NCI-H1417 treated with DMSO at 0.1 percent for 48 hours (cell line): ENCODE results near the gene MLST8.
"Not testable (repeated sequence)": the region's sequence is repeated elsewhere in the genome, so short reads cannot be mapped to it uniquely, and the experiment has no call there.

ENCODE experiments used
- DNase-seq: peaks from one replicate; lab custom pipeline; 2025; lab: John Stamatoyannopoulos, UW

The MLST8 gene

GRCh38 chr16:2190659-2191445 is 14.4 kb upstream of the MLST8 start:
- DNase-seq = no peak

DNA sequence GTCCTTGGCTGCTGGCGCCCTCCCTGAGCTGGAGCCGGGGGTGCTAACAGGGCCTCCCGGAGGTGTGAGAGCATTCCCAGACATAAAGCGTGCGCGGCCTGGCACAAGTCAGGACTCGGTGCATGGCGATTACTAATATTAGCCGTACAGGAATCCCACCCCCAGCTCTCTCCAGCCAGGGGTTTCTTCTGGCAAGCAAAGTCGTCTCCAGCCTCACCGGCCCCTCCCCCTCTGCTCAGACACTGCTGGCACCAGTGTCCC is 13.9 kb upstream of the MLST8 start:
- DNase-seq = no peak

DNA sequence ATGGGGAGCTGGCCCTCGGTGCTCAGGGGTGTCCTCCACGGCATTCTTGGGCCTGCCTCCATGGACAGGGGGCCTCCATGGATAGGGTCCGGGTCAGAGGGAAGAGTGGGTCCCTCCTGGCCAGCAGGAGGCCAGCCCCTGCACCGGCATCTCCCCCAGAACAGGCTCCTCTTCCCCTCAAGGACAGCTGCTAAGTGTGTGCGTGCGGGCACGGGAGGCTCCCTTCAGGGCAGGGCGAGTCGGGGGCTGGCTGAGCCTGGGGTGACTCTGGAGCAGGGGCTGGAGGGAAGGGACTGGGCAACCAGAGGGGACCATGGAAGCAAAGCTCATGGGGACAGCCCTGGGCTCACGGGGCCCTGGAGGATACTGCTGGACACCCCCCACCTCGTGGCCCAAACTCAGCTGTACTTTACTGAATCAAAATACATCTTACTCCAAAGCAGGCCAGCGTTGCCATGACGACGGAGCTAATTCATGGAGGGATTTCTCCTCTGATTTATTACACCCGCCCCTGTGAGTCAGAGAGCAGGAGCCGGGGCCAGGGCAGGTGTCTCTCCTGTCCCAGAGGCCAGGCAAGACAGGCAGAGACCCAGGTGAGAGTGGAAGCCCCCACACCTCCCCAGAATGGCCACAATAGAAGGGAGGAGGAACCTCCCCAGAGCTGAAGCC is 11.0 kb upstream of the MLST8 start:
- no peak for DNase-seq

GRCh38 chr16:2194852-2195321 is 10.4 kb upstream of the MLST8 start:
- DNase-seq = peak; percentile 2

GRCh38 chr16:2195322-2196161 is 9.7 kb upstream of the MLST8 start:
- no peak for DNase-seq

- DNase-seq = no peak
Measured at GRCh38 chr16:2196162-2196980, 8.9 kb upstream of the MLST8 start, which contains the start of gene CASKIN1. CASKIN1 (minus strand) TSS chr16:2196605; CDS start chr16:2196432, 173 bp downstream.

GRCh38 chr16:2196981-2197511 is 8.2 kb upstream of the MLST8 start:
- no peak for DNase-seq

- no peak for DNase-seq
Measured at GRCh38 chr16:2197765-2198164, 7.5 kb upstream of the MLST8 start.

DNA sequence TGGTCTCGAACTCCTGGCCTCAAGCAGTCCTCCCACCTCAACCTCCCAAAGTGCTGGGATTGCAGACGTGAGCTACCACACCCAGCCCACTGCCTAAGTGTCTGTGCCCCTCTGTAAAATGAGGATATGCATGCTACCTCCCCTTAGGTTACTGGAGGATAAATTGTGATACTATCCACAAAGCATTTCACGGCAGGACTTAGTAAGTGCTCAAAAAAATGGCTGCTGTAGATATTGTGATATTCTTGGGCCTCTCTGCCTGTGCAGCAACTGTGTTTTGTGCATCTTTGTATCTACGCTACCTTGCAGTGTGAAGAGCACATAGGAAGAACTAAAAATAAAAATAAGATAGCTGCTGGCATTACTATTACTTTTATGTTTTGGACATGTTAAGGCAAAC is 7.0 kb upstream of the MLST8 start:
- no peak for DNase-seq

DNA sequence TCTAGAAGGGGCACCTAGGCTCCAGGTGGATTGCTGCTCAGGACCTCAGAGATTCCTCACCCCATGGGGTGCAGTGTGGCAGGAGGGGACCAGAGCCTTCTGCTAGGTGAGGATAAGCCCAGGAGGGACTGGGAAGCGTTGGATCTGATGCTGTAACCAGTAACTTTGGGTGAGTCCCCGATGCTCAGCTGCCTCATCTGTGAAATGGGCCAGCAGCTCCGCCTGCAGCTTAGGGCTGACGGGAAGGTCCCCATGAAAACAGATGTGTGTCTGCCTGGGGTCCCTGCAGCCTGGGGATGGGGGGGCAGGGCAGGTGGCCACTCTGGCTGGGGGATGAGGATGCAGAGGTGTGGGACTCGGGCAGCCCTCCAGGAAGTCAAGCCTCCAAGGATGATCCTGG is 6.2 kb upstream of the MLST8 start:
- DNase-seq = no peak

- DNase-seq = no peak
Measured at GRCh38 chr16:2199621-2200139, 5.6 kb upstream of the MLST8 start.

DNA sequence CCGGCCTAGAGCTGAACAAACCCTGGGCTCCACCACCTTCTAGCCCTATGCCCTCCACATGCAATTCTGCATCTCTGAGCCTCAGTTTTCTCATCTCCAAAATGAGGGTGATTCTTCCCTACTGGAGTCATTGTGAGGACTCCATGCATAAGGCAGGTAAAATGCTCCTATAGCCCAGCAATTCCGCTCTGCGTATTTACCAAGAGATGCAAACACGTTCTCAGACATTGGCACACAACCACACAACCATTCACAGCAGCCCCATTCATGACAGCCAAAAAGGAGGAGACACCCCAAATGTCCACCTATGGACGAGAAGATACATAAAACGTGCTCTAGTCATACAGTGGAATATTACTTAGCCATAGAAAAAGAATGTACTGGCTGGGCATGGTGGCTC is 4.9 kb upstream of the MLST8 start:
- DNase-seq = no peak

DNA sequence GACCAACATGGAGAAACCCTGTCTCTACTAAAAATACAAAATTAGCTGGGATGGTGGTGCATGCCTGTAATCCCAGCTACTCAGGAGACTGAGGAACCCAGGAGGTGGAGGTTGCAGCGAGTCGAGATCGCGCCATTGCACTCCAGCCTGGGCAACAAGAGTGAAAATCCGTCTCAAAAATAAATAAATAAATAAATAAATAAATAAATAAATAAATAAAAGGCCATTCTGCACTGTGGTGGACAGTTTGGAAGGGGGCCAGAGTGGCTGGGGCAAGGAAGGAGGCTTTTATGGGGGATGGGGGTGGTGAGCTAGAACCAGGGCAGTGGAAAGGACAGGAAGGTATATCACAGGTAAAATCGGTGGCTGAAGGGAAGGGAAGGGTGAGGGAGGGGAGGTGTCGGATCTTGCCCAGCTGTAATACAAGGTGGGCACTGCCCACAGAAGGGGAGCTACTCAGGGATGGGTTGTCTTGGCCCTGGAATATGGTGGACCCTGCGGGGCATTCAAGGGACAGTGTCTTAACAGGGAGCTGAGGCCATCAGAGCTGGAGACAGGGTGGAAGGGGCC is 2.0 kb upstream of the MLST8 start:
- DNase-seq = not testable (repeated sequence)

DNA sequence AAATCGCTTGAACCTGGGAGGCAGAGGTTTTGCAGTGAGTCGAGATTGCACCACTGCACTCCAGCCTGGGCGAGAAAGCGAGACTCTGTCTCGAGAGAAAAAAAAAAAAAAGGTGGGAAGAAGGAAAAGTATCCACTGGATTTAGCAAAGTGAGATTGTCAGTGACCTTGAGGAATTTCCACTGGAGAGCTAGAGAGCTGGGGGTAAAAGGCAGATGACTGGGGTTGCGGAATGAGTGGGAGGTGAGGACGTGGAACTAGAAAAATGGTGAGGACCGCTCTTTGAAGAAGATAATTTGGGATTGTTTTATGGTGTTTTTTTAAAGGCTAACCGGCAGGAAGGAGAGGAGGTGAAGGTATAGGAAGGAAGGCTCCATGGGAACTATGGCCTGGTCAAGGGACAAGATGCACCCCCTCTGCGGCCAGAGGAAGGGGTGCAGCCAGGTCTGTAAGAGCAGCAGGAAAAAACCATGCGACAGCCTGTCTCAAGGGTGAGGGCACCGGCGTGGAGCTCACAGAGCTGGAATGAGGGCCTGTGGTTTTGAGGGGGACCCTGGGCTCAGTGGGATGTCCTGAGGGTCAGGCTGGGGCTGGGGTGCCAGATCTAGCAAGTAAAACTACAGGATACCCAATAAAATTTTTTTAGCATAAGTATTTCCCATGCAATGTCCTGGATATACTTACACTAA is 694 bp upstream of the MLST8 start:
- DNase-seq = no peak

DNA sequence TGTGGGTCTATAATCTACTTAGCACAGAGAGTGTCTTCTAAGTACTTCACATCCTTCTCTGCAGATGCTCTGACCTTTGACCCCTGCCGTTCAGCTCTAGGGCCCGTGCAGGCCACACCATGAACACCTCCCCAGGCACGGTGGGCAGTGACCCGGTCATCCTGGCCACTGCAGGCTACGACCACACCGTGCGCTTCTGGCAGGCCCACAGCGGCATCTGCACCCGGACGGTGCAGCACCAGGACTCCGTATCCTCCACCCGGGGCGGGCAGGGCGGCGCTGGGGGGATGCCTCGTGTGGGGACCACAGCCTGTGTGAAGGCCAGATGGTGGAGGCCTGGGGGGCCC is 686 bp downstream of the MLST8 start:
- no peak for DNase-seq

GRCh38 chr16:2206420-2206779 is 1.1 kb downstream of the MLST8 start:
- DNase-seq = no peak

- DNase-seq = no peak
Measured at GRCh38 chr16:2206780-2207433, 1.7 kb downstream of the MLST8 start.

DNA sequence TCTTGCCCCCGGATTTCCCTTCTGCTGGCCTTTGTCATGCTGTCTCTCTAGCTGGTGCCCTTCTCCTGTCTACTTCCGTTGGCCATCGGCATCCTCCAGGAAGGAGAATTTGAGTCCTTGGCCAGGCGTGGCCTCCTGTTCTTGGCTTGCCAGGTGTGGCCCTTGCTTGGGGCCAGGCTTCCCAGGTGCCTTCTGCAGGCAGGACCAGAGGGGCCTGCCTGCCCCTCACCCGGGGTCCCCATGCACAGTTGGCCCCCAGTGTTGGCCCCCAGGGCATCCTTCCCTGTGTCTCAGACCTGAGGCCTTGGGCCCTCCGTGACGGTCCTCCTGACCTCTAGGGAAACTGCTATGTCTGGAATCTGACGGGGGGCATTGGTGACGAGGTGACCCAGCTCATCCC is 2.6 kb downstream of the MLST8 start:
- DNase-seq = no peak

DNA sequence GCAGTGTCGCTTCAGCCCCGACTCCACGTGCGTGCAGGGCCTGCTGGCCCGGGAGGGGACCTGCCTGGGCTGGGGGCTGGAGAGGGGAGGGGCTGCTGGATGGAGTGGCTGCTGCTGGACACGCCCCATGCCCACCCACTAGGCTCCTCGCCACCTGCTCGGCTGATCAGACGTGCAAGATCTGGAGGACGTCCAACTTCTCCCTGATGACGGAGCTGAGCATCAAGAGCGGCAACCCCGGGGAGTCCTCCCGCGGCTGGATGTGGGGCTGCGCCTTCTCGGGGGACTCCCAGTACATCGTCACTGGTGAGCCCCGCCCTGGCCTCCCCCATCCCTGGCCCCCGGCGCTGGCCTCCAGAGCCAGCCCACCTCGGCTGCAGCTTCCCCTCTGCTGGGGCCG is 3.1 kb downstream of the MLST8 start:
- no peak for DNase-seq

- DNase-seq = no peak
Measured at GRCh38 chr16:2208772-2209171, 3.5 kb downstream of the MLST8 start.
